ENCODE measurements around the gene PIP5KL1. TPM values are rescaled to one million over a fixed set of nuclear protein-coding genes. Genes with fewer than 3 reads are reported as not detected.

The PIP5KL1 gene
- total RNA-seq, 6 experiments from 2014 or later: 1.7 to 3.1 (median 2.1) TPM

DNA sequence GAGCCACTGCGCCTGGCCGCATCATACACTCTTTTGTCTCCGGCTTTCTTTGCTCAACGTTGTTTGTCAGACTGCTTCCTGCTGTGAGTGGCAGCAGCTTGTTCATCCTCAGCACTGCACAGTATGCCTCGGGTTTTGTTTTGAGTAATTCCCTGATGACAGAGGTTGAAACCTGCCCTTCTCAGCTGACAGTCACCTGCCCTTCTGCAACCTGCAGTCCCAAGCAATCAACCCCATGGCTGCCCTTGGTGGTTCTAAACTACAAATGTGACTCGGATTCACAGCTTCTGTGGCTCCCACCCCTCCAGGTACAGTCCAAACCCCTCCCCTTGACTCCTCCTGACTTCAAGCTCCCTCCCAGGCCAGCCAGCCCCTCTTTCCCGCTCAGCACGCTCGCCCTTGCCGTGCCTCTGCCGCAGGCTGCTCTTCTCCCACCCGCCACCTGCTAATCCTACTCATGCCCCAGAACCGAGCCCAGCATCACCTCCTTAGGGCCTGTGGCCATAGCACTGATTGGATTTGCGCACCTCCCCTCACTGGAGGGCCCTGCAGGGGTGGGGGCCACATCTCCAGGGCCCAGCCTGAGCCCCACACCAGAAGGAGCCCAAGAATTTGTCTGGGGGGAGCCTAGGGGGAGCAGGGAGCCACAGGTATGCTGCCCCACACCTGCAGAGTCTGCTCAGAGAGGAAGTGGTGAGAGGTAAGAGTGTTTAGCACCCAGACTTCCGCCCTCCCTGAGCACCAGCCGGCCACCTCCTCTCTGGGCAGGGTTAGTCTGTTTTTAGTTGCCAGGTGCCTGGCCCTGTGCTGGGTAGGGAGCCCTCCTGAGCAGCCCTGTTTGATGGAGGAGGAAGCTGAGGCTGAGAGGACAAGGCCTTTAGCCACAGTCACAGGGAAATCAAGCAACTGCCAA, 40.1 kb upstream of the PIP5KL1 start:
- H3K36me3 Mint-ChIP-seq (ENCODE audit: low read depth): no peaks in the 10 kb centered on the region
- no peak overlapping the region for H3K4me3 Mint-ChIP-seq
- TF ChIP-seq CTCF (IDR thresholded peaks at IDR 0.05): no peak
- H3K27ac Mint-ChIP-seq: peak overlapping the region; percentile 97; the same call in 1 of the 2 replicates
- no peaks in the 10 kb centered on the region for H3K9me3 Mint-ChIP-seq
- peaks cover 3% of the 10 kb centered on the region for H3K27me3 Mint-ChIP-seq (ENCODE audit: insufficient read depth)
- no peak for DNase-seq
- H3K4me1 Mint-ChIP-seq (ENCODE audit: low read depth): peaks cover 84% of the 10 kb centered on the region

DNA sequence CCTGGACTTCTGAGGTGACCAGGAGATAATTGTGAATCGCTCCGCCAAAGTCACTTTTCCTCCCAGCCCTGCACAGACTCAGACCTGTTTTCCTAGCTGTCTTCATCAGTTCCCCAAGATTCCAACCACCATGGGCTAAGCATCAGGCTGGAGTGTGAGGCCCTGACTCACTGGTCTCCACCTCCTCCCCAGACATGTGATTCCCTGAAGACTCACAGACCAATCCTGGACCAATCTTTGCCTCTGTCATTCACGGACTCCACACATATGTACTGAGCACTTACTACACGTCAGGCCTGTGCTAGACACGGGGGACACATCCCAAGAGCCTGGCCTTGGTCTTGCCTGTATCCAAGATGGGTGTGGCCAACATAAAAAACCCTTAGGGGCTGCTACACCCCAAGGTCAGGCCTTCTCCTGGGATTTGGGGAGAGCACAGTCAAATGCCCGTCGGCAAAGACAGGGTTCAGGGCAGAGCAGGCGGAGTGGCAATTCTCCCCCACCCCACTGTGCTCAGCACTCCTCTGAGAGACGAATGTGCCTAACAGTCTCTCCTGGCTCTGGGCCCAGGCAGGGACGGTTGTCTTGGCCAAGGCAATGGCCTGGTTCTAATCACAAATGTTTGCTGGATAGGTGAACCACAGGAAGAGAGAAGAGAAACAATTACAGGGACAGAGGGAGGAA, 38.3 kb upstream of the PIP5KL1 start:
- Mint-ChIP-seq H3K9me3 (no peaks in the 10 kb centered on the region), H3K27me3 (ENCODE audit: insufficient read depth) (peaks cover 3% of the 10 kb centered on the region), H3K4me3 (peak overlapping the region; percentile 75), H3K4me1 (ENCODE audit: low read depth) (peaks cover 76% of the 10 kb centered on the region), H3K36me3 (ENCODE audit: low read depth) (no peaks in the 10 kb centered on the region), H3K27ac (peak overlapping the region; percentile 97)
- peak; percentile 94 for DNase-seq
- no peak for TF ChIP-seq CTCF (IDR thresholded peaks at IDR 0.05)

- H3K4me3 Mint-ChIP-seq: peak overlapping the region; percentile 75; the same call in 1 of the 2 replicates
- peak; percentile 36 for TF ChIP-seq CTCF (IDR thresholded peaks at IDR 0.05)
- peak; percentile 54 for DNase-seq
- no peaks in the 10 kb centered on the region for H3K9me3 Mint-ChIP-seq
- H3K27ac Mint-ChIP-seq: peak overlapping the region; percentile 97
- peaks cover 82% of the 10 kb centered on the region for H3K4me1 Mint-ChIP-seq (ENCODE audit: low read depth)
- H3K27me3 Mint-ChIP-seq (ENCODE audit: insufficient read depth): peaks cover 3% of the 10 kb centered on the region
- no peaks in the 10 kb centered on the region for H3K36me3 Mint-ChIP-seq (ENCODE audit: low read depth)
Measured at GRCh38 chr9:127968042-127968441, 37.5 kb upstream of the PIP5KL1 start.

DNA sequence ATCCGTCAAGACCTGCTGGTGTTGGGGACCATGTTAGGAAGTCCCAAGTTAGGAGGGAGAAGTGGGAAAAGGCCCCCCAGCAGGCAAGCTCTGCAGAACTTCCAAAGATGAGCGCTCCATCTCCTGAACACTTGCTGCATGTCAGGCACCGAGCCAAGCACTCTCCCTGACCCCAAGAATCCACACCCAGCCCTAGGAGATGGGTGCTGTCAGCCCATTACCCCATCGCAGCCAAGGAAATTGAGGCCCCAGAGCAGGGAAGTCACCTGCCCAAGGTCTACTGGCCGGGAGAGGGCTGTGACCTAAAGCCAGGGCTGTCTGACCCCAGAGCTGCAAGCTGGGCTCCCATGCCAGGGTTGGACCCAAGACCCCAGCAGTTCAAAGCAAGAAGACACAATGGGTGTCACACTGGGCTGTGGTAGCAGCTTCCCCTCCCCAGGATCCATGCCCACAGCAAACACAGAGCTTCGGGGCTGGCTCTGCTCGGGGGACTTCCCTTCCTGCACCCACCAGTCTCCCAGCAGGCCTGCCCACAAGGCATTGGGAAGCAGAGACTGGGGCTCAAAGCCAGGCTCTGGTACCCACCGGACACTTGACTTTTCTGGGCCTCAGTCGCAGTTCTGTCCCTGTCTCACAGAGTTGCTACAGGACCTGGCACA, 36.7 kb upstream of the PIP5KL1 start:
- no peak overlapping the region for H3K4me3 Mint-ChIP-seq
- DNase-seq: no peak
- H3K27me3 Mint-ChIP-seq (ENCODE audit: insufficient read depth): peaks cover 3% of the 10 kb centered on the region
- no peaks in the 10 kb centered on the region for H3K9me3 Mint-ChIP-seq
- H3K36me3 Mint-ChIP-seq (ENCODE audit: low read depth): no peaks in the 10 kb centered on the region
- H3K27ac Mint-ChIP-seq: peak overlapping the region; percentile 97
- peaks cover 86% of the 10 kb centered on the region for H3K4me1 Mint-ChIP-seq (ENCODE audit: low read depth)
- TF ChIP-seq CTCF (IDR thresholded peaks at IDR 0.05): no peak

- H3K27me3 Mint-ChIP-seq (ENCODE audit: insufficient read depth): peaks cover 3% of the 10 kb centered on the region
- DNase-seq: no peak
- H3K4me3 Mint-ChIP-seq: no peak overlapping the region
- no peak for TF ChIP-seq CTCF (IDR thresholded peaks at IDR 0.05)
- H3K36me3 Mint-ChIP-seq (ENCODE audit: low read depth): no peaks in the 10 kb centered on the region
- H3K27ac Mint-ChIP-seq: peak overlapping the region; percentile 88
- H3K4me1 Mint-ChIP-seq (ENCODE audit: low read depth): peaks cover 82% of the 10 kb centered on the region
- no peaks in the 10 kb centered on the region for H3K9me3 Mint-ChIP-seq
Measured at GRCh38 chr9:127966416-127967150, 36.0 kb upstream of the PIP5KL1 start.
